ENCODE measurements around the gene TRPM3.

The TRPM3 gene

DNA sequence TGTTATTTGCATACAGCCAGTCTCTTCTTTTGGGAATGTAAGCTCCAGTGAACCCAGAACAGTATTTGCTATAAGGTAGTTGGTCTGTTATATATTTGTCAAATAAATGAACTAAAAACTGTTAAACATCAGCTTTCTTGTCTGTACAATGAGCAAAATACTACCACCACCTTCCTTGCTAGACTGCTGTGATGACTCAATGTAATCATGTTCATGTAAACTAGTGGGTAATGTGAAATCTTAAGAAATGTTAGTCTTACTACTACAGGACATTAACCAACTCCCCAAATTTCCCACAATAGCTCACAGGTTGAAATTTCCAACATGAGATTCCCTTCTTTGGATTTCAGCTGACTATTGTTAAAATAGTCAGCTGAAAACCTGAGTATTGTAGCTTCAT is 176.1 kb downstream of the TRPM3 start:
- DNase-seq, result no peak

DNA sequence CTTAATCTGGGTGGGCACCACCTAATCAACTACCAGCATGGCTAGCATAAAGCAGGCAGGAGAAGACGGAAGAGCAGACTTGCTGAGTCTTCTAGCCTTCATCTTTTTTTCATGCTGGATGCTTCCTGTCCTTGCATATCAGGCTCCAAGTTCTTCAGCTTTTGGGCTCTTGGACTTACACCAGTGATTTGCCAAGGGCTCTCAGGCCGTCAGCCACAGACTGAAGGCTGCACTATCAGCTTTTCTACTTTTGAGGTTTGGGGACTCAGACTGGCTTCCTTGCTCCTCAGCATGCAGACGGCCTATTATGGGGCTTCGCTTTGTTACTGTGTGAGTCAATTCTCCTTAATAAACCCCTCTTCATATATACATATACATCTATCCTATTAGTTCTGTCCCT is 180.2 kb downstream of the TRPM3 start:
- DNase-seq, result no peak

DNA sequence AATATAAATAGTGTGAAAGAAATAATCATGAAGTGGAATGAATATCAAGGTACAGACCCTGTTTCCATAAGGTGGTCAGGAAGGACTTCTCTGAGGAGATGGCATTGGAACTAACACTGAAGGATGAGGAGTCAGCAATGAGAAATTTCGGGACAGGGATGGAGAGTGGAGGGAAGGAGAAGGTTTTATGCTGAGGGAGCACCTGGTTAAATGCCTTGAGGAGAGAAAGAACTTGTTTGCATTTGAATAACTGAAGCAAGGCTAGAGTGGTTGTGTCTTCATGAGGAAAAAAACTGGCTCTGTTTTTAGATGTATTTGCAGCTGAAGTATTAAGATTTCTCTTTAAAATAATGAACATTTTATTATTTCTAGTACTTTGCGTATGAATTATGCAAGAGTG is 180.8 kb downstream of the TRPM3 start:
- no peak for DNase-seq

DNA sequence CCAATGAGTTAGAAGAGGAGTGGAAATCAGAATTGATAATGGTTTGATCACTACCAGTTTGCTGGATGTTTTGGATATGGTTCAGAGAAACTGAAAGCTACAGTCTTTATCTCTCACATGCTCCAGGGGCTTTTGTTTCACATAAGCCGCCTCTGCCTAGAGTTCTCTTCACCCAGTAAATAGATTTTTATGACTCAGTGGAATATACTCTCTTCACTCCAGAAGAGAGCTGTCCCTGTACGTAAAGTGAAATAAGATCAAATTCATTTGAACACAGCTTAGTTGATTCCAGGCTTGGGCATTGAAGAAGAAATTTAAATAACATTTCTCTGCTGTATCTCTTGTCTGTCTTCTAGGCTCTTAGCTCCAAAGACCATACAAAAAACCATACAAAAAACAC is 184.9 kb downstream of the TRPM3 start:
- no peak for DNase-seq

DNA sequence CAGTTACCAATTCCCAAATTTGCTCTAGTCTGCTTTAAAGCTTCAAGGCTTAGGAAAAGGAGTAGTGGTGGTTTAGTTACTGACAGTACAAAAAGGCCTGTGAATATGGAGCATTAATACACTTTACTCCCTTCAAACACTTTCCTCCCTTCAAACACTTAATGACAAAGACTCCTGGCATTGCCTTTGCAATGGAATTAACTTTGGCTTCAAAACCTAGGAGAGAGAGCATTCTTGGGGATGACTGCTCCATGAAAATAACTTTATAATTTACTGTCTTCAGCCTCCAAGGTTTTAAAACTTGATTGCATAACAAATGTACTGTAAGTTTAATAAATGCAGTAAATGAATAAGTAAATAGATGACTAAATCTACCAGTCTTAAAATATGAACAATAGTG is 185.6 kb downstream of the TRPM3 start:
- no peak for DNase-seq

DNA sequence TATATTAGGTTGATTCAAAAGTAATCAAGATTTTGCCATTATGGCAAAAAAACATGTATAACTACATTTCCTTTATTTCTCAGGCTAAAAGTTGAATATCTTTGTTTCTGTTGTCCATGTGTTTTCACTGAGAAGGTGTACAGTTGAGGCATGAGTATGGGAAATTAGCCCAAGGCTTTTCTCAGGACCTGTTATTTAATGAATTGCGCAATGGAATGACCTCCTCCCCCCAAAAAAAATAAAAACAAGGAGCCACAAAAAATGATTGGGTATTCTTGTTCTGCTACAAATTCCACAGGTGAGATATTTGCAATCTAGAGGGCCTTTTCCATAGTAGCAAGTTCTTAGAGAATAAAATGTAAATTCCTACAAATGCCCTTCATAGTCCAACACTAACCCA is 186.8 kb downstream of the TRPM3 start:
- DNase-seq, result no peak

DNA sequence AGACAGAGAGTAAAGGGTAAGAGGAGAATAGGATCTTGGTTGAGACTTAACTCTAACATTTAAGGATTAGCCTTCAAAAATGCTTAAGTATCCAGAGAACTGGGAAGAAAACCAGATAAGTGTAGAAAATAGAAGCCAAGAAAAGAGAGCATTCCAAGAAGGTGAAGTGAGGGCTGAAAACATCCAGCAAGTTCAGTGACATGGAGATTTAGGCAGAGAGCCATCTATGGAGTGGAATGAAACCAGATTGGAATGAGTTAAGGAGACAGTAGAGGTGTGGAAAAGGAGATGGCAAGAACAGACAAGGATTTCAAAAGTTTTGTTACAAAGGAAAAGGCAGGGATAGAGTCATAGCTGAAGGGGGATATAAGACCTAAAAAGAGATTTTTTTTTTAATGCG is 188.1 kb downstream of the TRPM3 start:
- DNase-seq, result no peak

DNA sequence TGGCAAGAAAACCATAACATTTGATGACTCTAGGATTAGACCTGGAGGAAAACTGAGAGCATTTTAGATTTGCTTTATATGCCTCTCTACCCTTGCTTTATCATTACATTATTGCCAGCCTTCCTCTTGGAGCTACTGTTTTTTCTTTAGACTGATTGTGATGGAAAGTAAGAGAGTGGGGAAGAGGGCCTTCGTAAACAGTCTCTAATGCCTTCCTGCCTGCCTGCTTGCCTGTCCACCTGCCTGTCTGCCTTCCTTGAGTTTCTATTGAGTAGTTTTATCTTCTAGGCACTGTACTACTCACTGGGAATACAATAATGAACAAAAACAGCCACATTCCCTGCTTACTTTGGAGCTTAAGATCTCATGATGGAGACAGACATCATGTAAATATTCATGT is 189.3 kb downstream of the TRPM3 start:
- DNase-seq, result no peak

DNA sequence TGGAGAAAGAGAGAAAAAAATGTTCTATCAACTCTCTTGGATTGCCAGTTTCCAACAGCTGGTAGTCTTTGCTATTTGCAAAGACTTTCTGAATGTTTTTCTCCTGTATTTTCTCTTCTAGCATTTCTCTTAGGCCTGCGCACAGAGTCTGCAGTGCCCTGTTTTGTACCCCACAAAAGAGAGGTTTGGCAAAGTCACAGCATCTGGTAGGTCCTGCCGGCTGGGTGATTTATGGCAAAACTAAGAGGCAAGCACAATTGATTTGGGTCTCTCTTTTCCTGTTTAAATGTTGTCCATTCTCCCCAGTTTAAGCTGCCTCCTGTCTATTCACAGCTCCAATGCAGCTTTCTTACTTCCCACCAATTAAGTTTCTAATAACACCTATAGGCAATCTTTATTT is 193.9 kb downstream of the TRPM3 start:
- DNase-seq, result no peak

DNA sequence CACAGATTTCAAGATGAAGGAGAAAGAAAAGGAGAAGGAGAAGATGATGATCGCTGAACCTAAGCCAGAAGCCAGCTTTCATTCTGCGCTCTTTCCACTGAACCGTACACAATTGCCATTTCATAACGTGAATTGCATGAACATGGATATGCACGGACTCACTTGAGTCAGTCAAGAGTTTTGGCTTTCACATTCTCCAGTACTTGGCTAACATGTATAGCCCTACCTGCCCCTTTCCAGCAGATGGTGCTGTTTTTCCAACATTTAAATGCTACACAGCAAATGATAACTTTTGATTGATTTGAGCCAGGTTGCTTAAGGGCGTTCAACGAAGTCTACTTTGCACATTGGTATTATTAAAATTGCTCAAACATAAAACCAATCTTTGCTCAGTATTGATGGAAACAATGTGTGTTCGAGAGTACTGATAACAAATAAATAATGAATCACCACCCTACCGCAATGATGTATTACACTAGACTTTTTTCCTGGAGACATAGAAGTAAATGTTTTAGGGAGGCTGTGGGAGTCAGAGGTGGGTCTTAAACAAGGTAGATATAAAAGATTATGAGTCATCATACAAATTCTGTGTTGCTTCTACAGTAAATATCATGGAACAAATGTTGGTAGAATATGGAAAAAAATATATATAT is 196.4 kb downstream of the TRPM3 start:
- DNase-seq, result peak in 1 of 2 experiments; percentile 44

DNA sequence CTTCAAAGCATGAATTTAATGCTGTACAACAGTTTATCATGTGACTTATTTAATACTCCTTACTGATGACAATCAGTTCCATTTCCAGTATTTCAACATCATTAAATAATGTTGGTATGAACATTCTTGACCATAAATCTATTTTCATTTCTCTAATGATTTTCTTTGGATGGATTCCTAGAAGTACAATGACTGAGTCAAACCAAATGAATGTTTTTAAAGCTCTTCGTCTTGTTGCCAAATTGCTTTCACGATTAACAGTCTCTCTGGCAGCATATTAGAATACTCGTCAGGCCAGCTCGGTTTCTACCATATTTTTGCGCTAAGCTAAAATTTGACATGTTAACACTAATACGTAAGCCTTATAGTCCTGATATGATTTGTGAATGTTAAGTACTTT is 197.0 kb downstream of the TRPM3 start:
- no peak for DNase-seq

DNA sequence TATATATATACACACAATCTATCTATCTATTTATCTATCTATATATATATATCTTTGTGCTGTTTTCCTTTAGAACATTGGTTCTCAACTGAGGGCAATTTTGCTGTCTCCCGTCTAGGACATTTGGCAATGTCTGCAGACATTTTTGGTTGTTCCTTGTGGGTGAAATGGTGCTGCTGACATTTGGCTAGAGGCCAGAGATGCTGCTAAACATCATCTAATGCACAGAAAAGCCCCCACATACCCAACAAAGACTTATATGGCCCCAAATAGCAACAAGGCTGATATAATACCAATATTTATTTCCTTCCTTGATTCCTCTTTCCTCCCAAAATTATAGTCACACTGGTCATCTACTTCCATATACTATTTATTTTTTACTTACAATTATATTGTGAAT is 197.5 kb downstream of the TRPM3 start:
- no peak for DNase-seq

DNA sequence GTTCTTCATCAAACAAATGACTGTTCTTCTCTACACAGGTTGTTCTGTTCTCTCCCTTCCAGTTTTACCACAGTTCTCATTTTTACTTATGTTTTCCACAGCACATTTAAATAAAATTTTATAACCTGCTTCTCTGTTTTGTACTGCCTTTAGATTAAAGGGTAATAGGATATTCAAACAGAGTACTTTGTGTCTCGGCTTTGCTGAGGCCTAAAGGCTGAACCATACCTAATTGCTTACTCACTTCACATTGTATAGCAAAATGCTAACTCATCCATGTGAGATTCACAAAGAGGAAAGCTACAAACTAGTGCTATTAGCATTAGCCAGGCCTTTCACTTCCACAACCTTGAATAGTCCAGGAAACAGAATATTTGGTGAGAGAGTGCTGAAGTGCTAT is 200.3 kb downstream of the TRPM3 start:
- no peak for DNase-seq

DNA sequence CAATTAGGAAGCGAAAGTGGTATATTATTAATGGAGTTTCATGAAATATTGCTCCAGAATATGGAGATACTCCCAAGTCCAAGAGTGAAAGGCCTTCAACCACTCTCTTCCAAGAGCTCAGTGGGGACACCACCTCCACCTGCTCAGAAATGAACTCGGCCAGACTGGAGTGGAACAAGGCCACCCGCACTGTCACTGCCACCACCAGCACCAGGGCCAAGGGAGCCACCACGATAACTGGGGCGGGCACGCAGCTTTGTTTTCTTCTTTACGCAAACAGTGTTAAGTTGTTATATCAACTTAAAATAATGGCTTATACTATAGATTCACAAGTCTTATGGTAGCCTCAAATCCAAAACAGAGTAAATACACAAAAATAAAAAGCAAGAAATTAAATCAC is 204.1 kb downstream of the TRPM3 start:
- no peak for DNase-seq

DNA sequence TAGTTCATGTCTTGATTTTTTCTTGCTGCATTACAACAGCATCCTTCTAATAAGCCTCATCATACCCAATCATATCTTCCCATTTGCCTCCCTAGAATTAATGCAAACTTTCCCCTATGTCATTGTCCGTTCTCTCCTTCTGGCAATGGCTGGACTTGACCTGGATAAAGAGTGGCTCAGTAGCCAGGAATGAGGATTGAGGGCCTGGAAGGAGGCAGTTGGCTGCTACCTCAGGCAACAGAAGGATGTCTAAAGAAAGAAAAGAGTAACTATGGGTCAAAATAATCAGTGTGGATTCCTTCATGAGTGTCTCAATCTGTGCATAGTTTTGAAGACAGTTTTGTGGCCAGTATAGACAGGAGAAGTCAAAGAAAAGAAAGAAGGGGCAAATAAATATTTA is 209.6 kb downstream of the TRPM3 start:
- peak in 1 of 2 experiments; percentile 26 for DNase-seq

DNA sequence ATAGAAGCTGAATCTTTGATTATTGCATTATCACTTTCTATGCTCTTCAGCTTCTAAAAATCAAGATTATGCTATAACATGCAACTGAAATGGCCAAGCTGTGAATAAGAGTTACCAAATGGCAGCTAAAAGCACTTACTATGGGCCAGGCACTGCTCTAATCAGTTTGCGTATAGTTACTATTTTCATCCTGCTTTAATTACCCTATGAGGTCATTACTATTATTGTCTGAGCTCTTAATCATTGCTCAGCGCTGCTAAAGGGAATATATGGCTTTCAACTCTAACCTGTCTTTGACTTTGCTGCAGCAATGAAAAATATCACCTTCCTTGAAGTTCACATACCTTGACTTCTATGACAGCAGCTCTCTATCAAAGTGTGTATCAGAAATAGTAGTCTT is 210.8 kb downstream of the TRPM3 start:
- DNase-seq, result no peak

DNA sequence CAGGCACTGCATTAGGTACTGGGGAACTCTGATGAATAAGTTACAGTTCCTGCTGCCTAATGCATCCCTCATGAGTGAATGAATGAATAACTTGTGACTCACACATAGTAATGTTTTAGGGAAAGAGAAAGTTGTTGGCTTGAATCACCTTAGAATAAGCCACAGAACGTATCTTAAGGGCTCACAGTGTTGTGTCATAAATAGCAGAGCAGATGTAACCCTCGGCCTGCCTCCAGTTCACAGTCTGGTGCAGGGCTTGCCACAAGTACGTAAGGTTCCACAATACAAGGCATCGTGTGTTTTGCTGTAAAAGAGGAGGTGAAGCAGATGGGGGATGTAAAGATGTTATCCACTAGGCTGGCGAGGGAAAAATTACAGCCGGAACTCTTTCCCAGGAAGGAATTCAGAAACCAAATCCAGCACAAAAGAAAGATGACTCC is 218.7 kb downstream of the TRPM3 start:
- DNase-seq, result peak; percentile 24 to 61

DNA sequence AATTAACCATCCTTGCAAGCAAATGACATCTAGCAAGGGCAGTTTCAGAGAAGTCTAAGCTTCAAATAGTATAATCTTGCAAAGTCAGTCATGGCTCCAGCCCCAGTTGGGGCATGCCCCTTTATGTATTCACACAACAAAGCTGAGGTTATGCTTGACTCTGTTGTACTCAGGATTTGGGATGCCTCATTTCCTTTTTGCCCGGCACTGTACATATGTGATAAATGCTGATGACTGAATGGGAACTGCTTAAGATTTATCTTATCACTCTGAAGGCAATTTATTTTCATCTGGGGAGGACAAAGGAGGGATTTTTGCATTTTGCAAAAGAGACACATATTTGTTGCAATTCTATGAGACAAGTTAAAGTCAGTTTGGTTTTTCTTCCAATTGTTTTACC is 219.2 kb downstream of the TRPM3 start:
- no peak for DNase-seq

DNA sequence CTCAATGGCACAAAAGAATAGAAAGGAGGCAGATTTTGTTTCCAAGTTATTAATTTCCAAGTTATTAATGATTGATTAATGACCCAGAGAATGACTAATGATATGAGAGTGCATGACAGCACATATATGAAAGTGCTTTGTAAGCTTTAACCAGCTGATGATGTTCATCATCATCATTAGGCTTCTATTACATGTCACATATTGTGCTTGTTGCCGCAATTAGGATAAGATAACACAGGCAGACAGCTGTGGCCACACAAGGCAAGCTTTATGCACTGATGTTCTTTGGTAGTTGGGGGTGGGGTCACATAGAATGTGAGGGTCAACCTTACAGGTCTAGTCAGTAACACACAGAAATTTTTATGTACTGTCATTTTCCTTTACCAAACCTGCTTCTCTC is 219.7 kb downstream of the TRPM3 start:
- DNase-seq, result no peak

DNA sequence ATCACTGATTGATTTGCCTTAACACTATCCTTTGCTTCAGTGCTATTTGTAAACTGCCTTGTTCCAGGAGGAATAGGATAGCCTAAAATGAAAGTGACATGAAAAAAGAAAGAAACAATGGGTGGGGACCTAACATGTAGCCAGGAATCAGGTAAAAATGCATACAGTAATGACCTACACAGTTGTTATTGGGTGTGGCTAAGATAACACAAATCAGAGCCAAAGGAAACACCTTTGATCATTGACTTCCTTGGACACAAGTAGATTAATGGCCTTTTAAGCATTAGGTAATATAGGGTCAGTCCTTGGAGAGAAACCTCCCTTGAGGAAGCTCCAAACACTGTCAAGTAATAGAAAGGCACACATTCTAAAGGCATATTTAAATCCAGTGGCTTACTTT is 220.4 kb downstream of the TRPM3 start:
- DNase-seq, result no peak

DNA sequence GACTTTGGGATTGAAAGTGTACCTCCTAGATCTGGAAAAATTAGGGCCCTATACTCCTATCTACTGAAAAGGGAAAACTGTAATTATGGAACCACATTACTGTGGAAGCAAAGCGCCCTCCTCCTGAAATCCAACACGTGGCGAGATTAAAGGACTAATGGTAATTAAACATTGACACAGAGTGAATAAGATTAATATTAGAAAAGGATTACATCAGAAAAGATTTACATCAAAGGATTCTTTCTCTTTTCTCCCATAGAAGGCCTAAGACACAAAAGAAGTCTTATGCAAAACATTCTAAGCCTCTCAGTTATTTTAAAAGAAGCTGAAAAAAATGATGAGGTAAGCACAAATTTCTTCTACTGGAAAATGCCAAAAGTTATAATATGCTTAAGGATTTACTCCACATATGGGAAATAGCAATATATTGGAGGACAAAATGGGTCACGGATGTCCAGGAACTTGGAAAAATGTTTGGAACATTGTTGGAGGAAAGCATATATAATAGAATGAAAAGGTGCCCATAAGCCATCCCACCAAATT is 227.8 kb downstream of the TRPM3 start:
- no peak for DNase-seq

DNA sequence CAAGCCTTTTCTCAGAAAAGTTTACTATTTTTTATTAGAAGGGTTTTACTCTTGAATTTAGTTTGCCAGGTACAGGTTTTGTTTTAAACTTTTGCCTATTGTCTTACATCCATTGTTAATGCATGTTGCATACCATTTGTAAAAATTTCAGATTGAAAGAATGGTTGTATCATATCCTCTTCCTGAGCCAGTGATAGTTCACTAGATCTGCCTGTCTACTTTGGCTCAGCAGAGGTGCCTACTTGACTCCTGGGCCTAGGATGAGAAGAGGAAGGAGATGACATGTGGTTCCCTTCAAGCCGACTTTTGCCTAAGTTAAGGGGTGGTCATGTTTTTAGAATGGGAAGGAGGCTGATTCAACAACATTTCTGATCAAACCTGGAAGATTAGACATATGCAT is 232.9 kb downstream of the TRPM3 start:
- DNase-seq, result no peak

DNA sequence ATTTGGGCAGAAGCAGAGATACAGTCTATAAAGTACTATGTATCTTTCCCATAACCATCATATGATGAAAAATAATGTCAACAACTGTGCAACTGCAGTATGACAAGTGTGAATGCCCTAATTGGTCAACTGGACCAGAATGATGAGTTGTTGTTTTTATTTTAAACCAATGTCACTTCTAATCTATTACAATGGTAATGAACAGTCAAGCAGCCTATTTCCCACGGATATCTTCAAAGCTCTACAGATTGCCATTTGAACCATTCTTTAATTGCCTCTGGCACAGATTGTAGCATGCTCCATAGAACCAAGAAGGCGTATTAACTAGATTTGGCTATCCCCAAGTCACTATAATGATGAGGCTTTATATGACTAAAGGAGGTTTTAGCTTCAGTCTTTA is 233.6 kb downstream of the TRPM3 start:
- DNase-seq, result no peak

DNA sequence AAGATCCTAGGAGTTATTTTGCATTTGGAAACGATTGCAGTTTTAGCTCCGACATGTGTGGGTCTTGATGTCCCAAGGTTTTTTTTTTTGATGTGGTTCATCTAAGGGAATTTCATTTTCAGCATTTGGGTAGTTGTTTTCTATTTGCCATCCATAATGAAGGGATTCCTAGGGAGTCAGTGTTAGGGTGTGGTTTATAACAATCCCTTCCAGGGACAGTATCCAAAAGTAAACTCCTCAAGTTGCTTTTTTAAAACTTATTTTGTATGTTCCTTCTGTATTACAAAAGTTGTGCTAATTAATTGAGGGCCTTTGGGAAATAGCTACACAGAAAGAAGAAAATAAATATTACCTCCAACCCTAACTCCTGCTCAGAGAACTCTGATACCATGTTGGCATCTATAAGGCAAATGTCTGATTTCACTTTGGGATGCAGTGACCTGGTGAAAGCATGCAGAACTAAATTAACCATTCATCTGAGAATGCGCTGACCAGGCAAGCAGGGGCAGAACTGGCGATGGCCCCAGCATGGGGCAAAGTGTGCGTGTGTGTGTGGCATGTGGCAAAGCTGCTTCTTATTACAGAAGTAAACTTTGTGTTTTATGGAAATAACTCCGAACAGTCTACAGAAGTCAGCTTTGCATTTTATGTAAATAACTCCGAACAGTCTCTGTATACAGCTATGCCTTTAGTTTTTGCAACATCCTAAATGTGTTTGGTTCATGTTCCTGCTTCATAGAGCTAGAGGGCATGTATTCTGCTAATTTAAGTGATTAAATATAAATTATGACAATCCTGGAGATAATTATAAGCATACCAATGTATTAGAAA is 237.2 kb downstream of the TRPM3 start:
- no peak for DNase-seq
